Esophagus muscularis mucosa (tissue), 4 donors: ENCODE results near the gene FAAH.

Source experiments
- CTCF ChIP-seq, 3 experiments: fragments of 200-600 bp in 2 of 3; fragments of 450-650 bp in 1 of 3; sonication (generic) in 2 of 3; IDR thresholded peaks; one replicate each; pipeline ENCODE4 v1.5.1; 2017 to 2019; ENCODE audit warnings: antibody characterized with exemption in 3 of 3, mild to moderate bottlenecking in 2 of 3, moderate library complexity in 1 of 3
- EP300 ChIP-seq: sonication (generic); formaldehyde crosslinking; IDR thresholded peaks from one replicate; pipeline ENCODE4 v1.6.1; 2017; ENCODE audit warnings: antibody characterized with exemption
- POLR2A ChIP-seq: fragments of 450-650 bp; IDR thresholded peaks from one replicate; pipeline ENCODE4 v1.6.1; 2017; ENCODE audit warnings: antibody characterized with exemption, moderate library complexity, mild to moderate bottlenecking, low read depth

GRCh38 chr1:46394872-46395465 is 852 bp downstream of the FAAH start:
- no peak for TF ChIP-seq CTCF (IDR thresholded peaks at IDR 0.05)
- no peak for TF ChIP-seq POLR2A
- TF ChIP-seq EP300: no peak
